Ramos (cell line): ENCODE measurements around the gene MYB.
"Not testable (repeated sequence)": the region's sequence is repeated elsewhere in the genome, so short reads cannot be mapped to it uniquely, and the experiment has no call there.

Source experiments
- in situ Hi-C: fragments of 300-500 bp; cut with MboI; formaldehyde crosslinking; loops from one replicate; pipeline ENCODE4 v1.14.3; 2022; ENCODE audit warnings: low sequenced_read_pairs; ENCODE audit not compliant: unreplicated experiment

MYB gene

DNA sequence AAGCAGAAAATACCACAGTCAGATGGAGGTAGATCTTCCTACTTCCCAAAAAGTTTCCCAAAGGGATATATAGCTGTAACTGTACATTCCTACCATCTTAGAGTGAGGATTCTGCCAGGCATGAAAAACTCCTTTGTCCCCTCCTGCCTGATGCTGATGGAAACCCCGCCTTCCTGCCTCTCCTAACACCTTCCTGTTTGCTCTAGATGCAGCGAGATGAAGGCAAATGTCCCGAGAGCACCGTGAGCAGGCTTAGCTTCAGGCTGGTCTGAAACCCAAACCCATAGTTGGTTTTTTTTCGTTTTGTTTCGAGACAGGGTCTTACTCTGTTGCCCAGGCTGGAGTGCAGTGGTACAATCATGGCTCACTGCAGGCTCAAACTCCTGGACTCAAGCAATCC lies 55.6 kb downstream of the MYB start:
- in situ Hi-C loops = no loop called here

DNA sequence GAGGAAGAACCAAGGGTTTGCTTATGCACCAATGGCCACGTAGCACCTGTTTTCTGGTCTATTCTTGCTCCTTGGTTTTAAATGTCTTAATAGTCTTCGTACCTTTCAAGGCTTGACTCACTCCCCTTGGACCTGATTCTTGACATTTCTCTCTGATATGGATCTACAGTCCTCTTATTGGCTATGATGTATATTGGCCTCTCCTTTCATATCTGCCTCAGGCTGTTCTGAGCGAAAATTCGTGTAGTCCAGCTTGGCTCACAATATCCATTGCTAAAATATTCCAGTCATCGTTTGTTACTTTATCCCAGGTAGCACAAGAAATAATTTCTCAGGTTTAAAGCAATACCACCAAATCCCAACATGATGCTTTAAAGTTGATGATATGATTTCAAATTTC lies 59.6 kb downstream of the MYB start:
- in situ Hi-C loops = no loop called here

GRCh38 chr6:135243871-135244796 lies 63.0 kb downstream of the MYB start:
- in situ Hi-C loops = no loop called here

DNA sequence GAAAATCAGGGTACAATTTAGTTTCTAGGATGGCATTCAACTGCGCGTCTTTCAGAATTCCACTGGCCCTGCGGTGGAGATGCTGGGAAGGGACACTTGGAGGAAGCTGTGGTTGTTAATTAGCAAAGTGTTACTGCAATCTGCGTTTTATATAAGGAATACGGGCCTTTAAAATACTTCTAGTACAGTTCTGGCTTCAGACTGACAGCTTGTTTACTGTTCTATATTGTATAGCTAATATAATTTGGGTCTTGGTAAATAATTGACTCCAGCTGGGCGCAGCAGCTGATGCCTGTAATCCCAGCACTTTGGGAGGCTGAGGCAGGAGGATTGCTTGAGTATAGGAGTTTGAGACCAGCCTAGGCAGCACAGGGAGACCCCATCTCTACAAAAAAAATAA lies 63.7 kb downstream of the MYB start:
- in situ Hi-C loops = no loop called here

GRCh38 chr6:135246412-135247012 lies 65.4 kb downstream of the MYB start:
- in situ Hi-C loops = not testable (repeated sequence)

DNA sequence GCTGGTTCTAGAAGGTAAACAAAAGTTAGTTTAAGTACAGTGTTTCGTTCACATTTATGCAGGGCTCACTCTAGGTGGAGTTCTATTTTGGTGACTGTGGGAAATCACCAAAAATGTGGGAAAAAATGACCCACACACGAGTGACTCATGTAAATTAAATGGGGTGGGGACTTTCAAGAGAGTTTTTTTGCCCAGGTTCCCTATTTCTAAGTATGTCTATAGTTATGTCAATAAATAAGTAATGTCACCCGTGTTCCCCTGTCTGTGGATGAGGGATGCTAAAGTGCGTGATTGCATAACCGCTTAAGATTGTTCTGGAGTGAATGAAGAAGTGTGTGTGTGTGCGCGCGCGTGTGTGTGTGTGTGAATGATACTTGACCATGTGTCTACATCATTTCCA lies 69.1 kb downstream of the MYB start:
- in situ Hi-C loops = no loop called here

DNA sequence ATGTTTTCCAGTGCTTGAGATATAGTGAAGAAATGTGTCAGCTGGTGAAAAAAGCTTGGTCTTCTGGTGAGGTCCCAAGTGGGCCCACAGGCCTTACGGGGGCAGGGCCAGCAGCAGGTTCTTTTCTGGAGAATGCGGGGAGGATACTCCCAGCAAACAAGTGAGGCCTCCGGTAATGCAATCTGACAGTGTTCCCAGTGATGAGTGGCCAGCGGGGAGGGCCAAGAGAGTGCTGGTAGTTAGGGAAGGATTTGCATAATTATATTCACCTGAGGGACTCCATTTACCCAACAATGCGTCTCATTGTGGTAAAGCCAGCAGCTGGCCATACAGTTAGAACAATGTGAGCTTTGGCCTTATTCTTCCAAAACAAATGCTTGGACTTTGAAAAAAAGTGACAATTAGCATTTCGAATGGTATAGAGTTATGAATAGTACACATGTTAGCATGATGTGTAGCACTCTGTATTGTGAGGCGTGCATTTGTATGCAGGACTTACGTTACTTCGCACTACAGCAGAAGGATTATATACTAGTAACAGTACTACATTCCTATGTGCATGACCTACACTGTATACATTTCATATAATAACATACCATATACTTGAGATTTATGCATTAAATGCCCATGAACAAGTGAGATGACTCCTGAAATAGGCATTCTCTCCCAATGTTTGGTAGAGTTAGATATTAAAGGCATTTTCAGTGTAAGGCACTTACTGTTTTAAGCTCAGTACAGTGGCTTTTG lies 69.8 kb downstream of the MYB start:
- in situ Hi-C loops = no loop called here

DNA sequence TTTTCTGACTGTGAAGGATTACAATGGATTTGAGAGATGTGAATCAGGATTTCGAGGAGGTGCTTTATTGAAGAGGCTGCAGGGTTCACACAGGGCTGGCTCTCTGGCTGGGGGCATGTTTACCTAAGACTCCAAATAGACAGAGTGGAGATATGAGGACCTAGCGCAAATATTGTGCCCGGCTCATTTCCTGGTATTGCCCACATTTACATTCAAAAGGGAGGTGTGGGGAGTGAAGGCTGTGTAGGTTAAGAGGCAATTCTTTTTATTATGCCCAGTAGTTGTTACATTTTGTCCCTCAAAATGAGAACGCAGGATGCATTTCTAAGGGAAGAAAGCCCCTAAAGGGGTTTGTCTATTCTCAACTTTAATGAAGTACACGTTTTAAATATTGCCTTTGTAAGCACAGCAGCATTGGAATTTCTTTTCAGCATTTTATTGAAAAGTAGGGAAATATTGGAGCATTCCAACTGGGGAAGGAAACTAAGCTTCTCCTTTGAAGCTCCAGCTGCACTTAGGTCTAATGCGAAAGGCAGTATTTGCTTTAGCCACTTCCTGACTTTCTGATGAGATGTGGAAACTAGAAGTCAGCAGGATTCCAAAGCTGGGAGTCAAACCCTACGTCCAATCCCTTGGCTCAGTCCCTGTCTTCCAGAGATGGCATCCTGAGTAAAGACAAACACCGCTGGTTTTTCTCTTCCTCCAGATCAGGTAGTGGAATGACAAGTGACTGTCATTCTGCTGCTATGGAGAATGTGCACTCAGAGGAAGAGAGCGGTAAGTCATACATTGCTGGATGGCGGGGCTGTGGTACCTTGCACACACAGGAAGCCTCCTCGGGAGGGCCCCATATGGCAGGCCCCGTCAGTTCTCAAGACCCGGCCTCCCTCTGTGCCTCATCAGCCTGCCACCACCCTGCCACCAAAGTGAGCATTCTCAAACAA lies 70.7 kb downstream of the MYB start:
- in situ Hi-C loops = no loop called here

- in situ Hi-C loops = no loop called here
These were observed 73.4 kb downstream of the MYB start for GRCh38 chr6:135254471-135254870.

- in situ Hi-C loops = no loop called here
These were observed 75.8 kb downstream of the MYB start for GRCh38 chr6:135256866-135257265.

GRCh38 chr6:135257631-135258405 lies 76.7 kb downstream of the MYB start:
- in situ Hi-C loops = no loop called here

DNA sequence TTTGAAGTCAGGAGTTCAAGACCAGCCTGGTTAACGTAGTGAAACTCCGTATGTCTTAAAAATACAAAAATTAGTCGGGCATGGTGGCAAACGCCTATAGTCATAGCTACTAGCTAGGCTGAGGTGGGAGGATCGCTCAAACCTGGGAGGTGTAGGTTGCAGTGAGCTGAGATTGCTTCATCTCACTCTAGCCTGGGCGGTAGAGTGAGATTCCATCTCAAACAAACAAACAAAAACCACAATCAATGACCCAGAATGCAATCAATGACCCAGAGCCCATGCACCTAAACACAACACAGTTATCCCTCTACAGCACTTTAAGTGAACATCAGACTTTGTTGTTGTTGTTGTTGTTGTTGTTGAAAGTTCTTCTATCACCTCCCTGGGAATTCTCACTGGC lies 77.9 kb downstream of the MYB start:
- in situ Hi-C loops = no loop called here

DNA sequence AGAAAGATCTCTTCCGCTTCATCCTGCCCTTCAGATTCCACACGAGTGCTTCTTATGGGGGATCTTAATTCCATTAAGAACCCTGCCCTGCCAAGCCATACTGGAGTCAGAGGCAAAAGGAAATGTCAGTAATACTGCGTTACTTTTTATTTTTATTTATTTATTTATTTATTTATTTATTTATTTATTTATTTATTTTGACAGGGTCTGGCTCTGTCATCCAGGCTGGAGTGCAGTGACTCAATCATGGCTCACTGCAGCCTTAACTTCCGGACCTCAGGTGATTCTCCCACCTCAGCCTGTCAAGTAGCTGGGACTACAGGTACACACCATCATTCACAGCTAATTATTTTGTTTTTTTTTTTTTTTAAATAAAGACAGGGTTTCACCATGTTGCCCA lies 79.5 kb downstream of the MYB start:
- in situ Hi-C loops = no loop called here

DNA sequence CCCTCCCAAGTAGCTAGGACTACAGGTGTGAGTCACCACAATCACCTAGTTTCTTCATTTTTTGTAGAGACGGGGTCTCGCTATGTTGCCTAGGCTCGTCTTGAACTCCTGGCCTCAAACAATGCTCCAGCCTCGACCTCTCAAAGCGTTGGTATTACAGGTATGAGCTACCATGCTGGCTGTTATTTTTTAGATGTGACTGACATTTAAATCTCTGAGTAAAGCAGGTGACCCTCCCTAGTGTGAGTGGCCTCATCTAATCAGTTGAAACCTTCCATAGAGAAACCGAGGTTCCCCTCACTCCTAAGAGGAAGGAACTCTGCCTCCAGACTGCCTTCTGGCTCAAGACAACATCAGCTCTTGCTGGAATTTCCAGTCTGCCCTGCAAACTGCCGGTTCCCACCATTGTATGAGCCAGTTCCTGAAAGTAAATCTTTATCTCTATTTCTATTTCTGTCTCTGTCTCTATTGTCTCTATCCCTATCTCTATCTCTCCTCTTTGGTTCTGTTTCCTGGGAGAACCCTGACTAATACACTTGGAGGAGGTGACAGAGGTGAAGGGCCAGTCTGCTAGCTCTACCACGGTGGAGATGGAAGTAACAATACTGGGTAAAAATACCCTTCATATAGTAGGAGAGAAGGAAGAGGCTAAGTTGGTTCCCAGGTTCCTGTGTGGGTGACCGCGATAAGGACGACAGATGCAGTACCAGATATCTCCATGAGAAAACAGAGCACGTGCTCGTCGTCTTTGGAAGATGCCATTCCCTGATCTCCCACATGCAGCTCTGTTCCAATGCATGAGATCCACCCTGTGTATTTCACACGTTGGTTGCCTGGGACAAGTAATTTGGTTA lies 81.0 kb downstream of the MYB start:
- in situ Hi-C loops = no loop called here

GRCh38 chr6:135265278-135265677 lies 84.2 kb downstream of the MYB start:
- in situ Hi-C loops = no loop called here

- in situ Hi-C loops = no loop called here
These were observed 85.6 kb downstream of the MYB start for GRCh38 chr6:135266675-135267074.

GRCh38 chr6:135267085-135267484 lies 86.0 kb downstream of the MYB start:
- in situ Hi-C loops = no loop called here

- in situ Hi-C loops = no loop called here
These were observed 87.2 kb downstream of the MYB start for GRCh38 chr6:135268263-135268662.
